Lower leg skin (tissue), 4 donors: Measurements from ENCODE around the gene ANKRD6. TPM values are rescaled to one million over a fixed set of nuclear protein-coding genes. Genes with fewer than 3 reads are reported as not detected.

Experiments used
- DNase-seq, 2 donors: peaks; one replicate each; pipeline ENCODE4 v3.0.0-alpha.2; 2019; ENCODE audit warnings: low spot score in 2 of 2
- H3K4me3 ChIP-seq: fragments of 200-600 bp; sonication (generic); 2 replicates; pipeline ENCODE4 v1.5.1; 2017; ENCODE audit warnings: mild to moderate bottlenecking, low read depth; ENCODE audit not compliant: poor library complexity, severe bottlenecking
- POLR2A ChIP-seq, 2 donors: fragments of 450-650 bp; IDR thresholded peaks; one replicate each; pipeline ENCODE4 v1.6.1; 2016 to 2017; ENCODE audit warnings: antibody characterized with exemption in 2 of 2, mild to moderate bottlenecking in 1 of 2, moderate library complexity in 1 of 2
- WGBS, 2 donors: methylation state at CpG; one replicate each; pipeline ENCODE4 v1.1.5; 2018; 5-methylcytosine and 5-hydroxymethylcytosine counted together
- intact Hi-C: fragments of 100-400 bp; cut with DNase I; formaldehyde crosslinking; loops from one replicate; pipeline ENCODE4 v1.15.0; 2023; ENCODE audit warnings: low total_unique reads
- total RNA-seq, 4 donors: library from RNA; depleted of rRNA; stranded (reverse); fragments of >200 nt; gene quantifications; one replicate each; pipeline ENCODE4 v1.1.0, GENCODE V29; 2016
- TF ChIP-seq, protein P1 (sequence below), 3 donors: fragments of 450-650 bp; IDR thresholded peaks; one replicate each; pipeline ENCODE4 v1.5.1; 2016; ENCODE audit warnings: antibody characterized with exemption in 3 of 3, mild to moderate bottlenecking in 3 of 3, moderate library complexity in 2 of 3

The ANKRD6 gene
- total RNA-seq, 4 donors from 2014 or later: 3.2 to 6.7 (median 4.8) TPM

DNA sequence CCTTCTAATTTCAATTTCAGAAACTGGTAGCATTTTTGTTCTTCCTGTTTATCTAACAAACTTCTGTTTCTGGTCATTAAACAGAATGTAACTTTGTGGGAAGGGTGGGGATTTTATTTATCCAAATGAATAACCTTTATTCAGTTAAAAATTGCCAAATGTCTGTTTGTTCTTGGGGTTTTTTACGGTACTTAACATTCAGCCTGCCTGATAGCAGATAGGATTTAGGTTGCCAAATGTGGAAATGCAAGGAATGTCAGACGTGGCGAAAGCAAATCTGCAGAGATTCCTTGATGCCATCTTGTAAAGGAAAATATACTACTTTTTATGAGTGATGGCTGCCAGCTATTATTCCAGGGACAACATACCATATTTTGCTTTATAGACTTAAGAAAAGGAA, 109.9 kb downstream of the ANKRD6 start:
- no peak for DNase-seq
- intact Hi-C loops: no loop called here
- no peak for TF ChIP-seq POLR2A (IDR thresholded peaks at IDR 0.05)
- TF ChIP-seq, protein P1, sequence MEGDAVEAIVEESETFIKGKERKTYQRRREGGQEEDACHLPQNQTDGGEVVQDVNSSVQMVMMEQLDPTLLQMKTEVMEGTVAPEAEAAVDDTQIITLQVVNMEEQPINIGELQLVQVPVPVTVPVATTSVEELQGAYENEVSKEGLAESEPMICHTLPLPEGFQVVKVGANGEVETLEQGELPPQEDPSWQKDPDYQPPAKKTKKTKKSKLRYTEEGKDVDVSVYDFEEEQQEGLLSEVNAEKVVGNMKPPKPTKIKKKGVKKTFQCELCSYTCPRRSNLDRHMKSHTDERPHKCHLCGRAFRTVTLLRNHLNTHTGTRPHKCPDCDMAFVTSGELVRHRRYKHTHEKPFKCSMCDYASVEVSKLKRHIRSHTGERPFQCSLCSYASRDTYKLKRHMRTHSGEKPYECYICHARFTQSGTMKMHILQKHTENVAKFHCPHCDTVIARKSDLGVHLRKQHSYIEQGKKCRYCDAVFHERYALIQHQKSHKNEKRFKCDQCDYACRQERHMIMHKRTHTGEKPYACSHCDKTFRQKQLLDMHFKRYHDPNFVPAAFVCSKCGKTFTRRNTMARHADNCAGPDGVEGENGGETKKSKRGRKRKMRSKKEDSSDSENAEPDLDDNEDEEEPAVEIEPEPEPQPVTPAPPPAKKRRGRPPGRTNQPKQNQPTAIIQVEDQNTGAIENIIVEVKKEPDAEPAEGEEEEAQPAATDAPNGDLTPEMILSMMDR (IDR thresholded peaks at IDR 0.05): no peak
- WGBS, 2 donors: 72 to 81% methylated on average over 3 of the region's 3 CpGs
- H3K4me3 ChIP-seq: no peak overlapping the region

DNA sequence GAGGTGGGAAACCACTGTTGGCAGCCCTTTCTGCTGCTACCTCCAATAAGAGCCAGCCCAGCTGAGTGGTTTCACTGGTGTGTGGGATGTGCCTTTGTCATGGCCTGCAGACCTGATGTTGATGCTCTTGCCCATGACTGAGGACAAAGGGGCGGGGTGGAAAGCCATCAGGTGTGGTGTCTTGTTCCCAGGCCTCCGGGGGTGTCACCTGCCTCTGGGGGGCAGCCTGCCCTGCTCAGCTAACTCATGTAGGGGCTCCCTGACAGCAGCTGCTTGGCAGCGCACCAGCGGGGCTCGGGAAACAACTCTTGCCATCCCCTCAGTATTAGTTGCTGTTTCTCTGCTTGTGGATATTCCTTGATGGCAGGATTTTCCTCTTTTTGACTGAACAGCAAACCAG, 114.3 kb downstream of the ANKRD6 start:
- TF ChIP-seq, protein P1 (IDR thresholded peaks at IDR 0.05): no peak
- TF ChIP-seq POLR2A (IDR thresholded peaks at IDR 0.05): no peak
- DNase-seq: no peak
- H3K4me3 ChIP-seq: no peak overlapping the region
- 76 to 89% methylated on average over 5 of the region's 5 CpGs for WGBS, 2 donors
- intact Hi-C loops: no loop called here

DNA sequence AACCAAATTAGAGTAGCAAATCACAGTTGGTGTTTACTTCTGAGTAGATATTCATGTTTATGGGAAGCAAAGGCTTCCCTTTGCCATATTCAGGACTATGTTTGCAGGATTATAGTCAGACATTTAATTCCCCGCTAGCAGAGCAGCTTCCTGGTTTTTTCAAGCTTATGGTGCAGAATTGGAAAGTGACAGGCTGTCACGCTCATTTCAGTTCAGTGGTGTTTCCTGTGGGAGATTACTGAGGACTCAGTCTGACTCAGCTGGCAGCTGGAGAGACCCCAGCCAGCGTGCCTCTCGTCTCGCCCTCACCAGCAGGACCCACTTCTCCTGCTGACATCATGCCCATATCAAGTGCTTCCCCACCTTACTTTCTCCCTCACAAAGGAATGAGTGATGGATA, 120.5 kb downstream of the ANKRD6 start:
- no peak for TF ChIP-seq POLR2A (IDR thresholded peaks at IDR 0.05)
- TF ChIP-seq, protein P1 (IDR thresholded peaks at IDR 0.05): no peak
- H3K4me3 ChIP-seq: no peak overlapping the region
- 78 to 88% methylated on average over 5 of the region's 5 CpGs for WGBS, 2 donors
- DNase-seq: no peak
- intact Hi-C loops: no loop called here

DNA sequence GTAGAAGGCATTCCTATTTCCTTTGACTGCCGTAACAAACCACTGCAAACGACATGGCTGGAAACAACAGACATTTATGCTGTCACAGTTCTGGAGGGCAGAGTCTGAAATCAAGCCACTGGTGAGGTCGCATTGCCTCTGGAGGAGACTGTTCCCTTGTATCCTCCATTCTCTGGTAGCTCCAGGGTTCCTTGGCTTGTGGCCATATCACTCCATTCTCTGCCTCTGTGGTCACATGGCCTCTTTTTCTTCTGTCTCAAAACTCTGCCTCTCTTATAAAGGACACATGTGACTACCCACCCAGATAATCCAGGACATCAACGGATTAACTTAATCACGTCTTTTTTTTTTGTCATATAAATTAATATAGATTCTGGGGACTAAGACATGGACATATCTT, 121.2 kb downstream of the ANKRD6 start:
- no peak for TF ChIP-seq POLR2A (IDR thresholded peaks at IDR 0.05)
- TF ChIP-seq, protein P1 (IDR thresholded peaks at IDR 0.05): no peak
- no peak overlapping the region for H3K4me3 ChIP-seq
- WGBS, 2 donors: 88 to 90% methylated on average over 5 of the region's 5 CpGs
- DNase-seq: no peak
- intact Hi-C loops: no loop called here

DNA sequence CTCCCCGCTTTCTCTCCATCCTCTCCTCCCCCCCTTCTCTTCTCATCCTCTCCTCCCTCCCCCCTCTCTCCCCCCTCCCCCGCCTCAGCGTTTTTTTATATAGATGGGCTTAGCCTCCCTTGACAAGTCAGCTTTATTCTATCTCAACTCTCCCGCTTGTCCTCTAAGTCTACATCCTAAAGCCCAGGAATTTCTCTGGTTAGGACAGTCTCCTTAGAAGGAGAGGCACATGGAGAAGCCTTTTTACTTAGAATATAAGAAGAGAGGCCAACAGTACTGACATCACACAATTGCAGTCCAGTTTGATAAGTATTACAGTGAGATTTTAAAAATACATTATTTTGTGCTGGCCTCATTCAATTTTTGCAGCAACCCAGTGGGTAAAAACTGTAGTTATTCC, 122.1 kb downstream of the ANKRD6 start:
- intact Hi-C loops: no loop called here
- 68 to 81% methylated on average over 3 to 4 of the region's 4 CpGs for WGBS, 2 donors
- DNase-seq: no peak
- no peak overlapping the region for H3K4me3 ChIP-seq
- no peak for TF ChIP-seq POLR2A (IDR thresholded peaks at IDR 0.05)
- TF ChIP-seq, protein P1 (IDR thresholded peaks at IDR 0.05): no peak

DNA sequence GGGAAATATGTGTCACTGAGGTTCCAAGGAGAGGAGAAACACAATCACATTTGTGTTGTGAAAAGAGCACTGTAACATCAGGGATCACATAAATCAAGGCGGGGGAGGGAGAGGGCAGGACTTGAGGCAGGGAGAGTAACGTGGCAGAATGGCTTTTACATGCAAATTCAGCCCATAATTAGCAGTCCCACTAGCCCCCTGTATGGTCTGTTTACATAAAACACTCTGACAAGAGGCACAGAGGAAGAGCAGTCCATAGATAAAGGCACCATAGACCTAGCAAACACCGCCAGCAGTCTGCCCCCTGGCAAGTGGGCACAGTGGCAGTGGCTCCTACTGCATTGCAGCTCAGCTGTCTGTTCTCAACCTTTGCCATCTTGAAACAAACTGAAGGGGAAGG, 122.9 kb downstream of the ANKRD6 start:
- intact Hi-C loops: no loop called here
- WGBS, 2 donors: 70 to 74% methylated on average over 3 of the region's 3 CpGs
- H3K4me3 ChIP-seq: no peak overlapping the region
- DNase-seq: no peak
- TF ChIP-seq POLR2A (IDR thresholded peaks at IDR 0.05): no peak
- TF ChIP-seq, protein P1 (IDR thresholded peaks at IDR 0.05): no peak
